Measurements from ENCODE around the gene PLA2G12A.

DNA sequence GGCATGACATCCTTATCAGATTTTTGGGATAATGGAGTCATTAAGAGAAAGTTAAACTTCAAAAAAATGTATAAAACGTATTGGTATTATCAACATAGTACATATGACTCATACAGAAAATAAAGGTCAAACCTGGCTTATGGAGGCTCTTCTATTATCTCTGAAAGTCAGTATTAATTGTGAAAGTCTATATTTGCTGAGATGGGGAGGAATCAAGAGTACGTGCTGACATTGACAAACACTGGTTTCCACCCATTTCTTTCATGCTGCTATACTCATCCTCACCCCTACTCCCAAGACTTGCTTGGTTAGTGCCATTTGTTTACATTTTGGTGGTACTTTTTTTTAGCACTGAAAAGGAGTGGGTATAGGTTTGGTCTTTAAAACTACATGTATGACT is 30.8 kb upstream of the PLA2G12A start:
- no peak for TF ChIP-seq POLR2AphosphoS5 (IDR thresholded peaks at IDR 0.05; ENCODE audit: insufficient read depth, low read depth, low read length)
- no peak for TF ChIP-seq EZH2 (IDR thresholded peaks at IDR 0.05; ENCODE audit: borderline replicate concordance, low read depth, low read length, severe bottlenecking)
- TF ChIP-seq, protein P1, sequence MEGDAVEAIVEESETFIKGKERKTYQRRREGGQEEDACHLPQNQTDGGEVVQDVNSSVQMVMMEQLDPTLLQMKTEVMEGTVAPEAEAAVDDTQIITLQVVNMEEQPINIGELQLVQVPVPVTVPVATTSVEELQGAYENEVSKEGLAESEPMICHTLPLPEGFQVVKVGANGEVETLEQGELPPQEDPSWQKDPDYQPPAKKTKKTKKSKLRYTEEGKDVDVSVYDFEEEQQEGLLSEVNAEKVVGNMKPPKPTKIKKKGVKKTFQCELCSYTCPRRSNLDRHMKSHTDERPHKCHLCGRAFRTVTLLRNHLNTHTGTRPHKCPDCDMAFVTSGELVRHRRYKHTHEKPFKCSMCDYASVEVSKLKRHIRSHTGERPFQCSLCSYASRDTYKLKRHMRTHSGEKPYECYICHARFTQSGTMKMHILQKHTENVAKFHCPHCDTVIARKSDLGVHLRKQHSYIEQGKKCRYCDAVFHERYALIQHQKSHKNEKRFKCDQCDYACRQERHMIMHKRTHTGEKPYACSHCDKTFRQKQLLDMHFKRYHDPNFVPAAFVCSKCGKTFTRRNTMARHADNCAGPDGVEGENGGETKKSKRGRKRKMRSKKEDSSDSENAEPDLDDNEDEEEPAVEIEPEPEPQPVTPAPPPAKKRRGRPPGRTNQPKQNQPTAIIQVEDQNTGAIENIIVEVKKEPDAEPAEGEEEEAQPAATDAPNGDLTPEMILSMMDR (IDR thresholded peaks at IDR 0.05; ENCODE audit: extremely low read depth in 1 of 2, insufficient read depth in 1 of 2, low read depth in 1 of 2, low read length in 2 of 2) = no peak
- no peak for TF ChIP-seq JUN (IDR thresholded peaks at IDR 0.05; ENCODE audit: borderline replicate concordance, insufficient read depth, insufficient read length, low read depth)

All from endothelial cell of umbilical vein (primary cell).